Stomach (tissue), 9 donors: Measurements from ENCODE around the gene NLRC5. TPM values are rescaled to one million over a fixed set of nuclear protein-coding genes. Genes with fewer than 3 reads are reported as not detected.
"Not testable (repeated sequence)": the region's sequence is repeated elsewhere in the genome, so short reads cannot be mapped to it uniquely, and the experiment has no call there.

Source experiments
- DNase-seq, 2 donors: peaks; one replicate each; pipeline versions ENCODE4 v3.0.0 to v3.0.0-alpha.2; 2013 to 2019
- H3K27ac ChIP-seq, 5 donors: fragments of 200-600 bp in 4 of 5; sonication (generic) in 4 of 5; one replicate each; pipeline ENCODE4 v1.5.1; 2013 to 2019; ENCODE audit warnings: mild to moderate bottlenecking in 1 of 5, moderate library complexity in 1 of 5
- H3K27me3 ChIP-seq, 3 donors: fragments of 200-600 bp; sonication (generic); one replicate each; pipeline ENCODE4 v1.5.1; 2017 to 2019; ENCODE audit warnings: mixed run types in 1 of 3
- H3K36me3 ChIP-seq, 4 donors: fragments of 200-600 bp; sonication (generic); 1 replicate in 3 of 4; 2 replicates in 1 of 4; pipeline ENCODE4 v1.5.1; 2016 to 2019
- H3K4me1 ChIP-seq, 4 donors: fragments of 200-600 bp; sonication (generic); one replicate each; pipeline ENCODE4 v1.5.1; 2016 to 2019
- H3K4me3 ChIP-seq, 4 donors: fragments of 200-600 bp; sonication (generic) in 3 of 4; one replicate each; pipeline ENCODE4 v1.5.1; 2016 to 2019; ENCODE audit warnings: mild to moderate bottlenecking in 1 of 4
- H3K9me3 ChIP-seq, 4 donors: fragments of 200-600 bp; sonication (generic); one replicate each; pipeline ENCODE4 v1.5.1; 2016 to 2019
- CTCF ChIP-seq, 7 experiments: fragments of 450-650 bp in 4 of 7; fragments of 200-600 bp in 3 of 7; sonication (generic) in 3 of 7; IDR thresholded peaks; one replicate each; pipeline ENCODE4 v1.5.1; 2016 to 2019; ENCODE audit warnings: antibody characterized with exemption in 7 of 7, control low read depth in 2 of 7, mild to moderate bottlenecking in 1 of 7
- EP300 ChIP-seq: sonication (generic); formaldehyde crosslinking; IDR thresholded peaks from one replicate; pipeline ENCODE4 v1.6.1; 2017; ENCODE audit warnings: antibody characterized with exemption
- POLR2A ChIP-seq, 4 donors: fragments of 450-650 bp; IDR thresholded peaks; one replicate each; pipeline ENCODE4 v1.6.1; 2016; ENCODE audit warnings: antibody characterized with exemption in 4 of 4, control low read depth in 2 of 4, mild to moderate bottlenecking in 1 of 4, moderate library complexity in 1 of 4
- POLR2AphosphoS5 ChIP-seq, 3 donors: sonication (generic); formaldehyde crosslinking; IDR thresholded peaks; one replicate each; pipeline ENCODE4 v1.6.1; 2016; ENCODE audit warnings: antibody characterized with exemption in 3 of 3
- WGBS, 5 donors: extraction: QIAGEN DNeasy Blood & Tissue Kit in 3 of 5; methylation state at CpG; one replicate each; pipeline versions ENCODE4 v1.1.5 to v1.1.7; 2013 to 2018; 5-methylcytosine and 5-hydroxymethylcytosine counted together
- intact Hi-C: fragments of 100-400 bp; cut with DNase I; formaldehyde crosslinking; loops from one replicate; pipeline ENCODE4 v1.15.1; 2023; ENCODE audit warnings: low total_unique reads
- polyA plus RNA-seq, 3 donors: library from polyadenylated mRNA; stranded (reverse); fragments of 200-250 nt; gene quantifications; one replicate each; pipeline ENCODE4 v1.2.3, GENCODE V29; 2013
- total RNA-seq, 5 donors: library from RNA; depleted of rRNA; stranded (reverse); fragments of >200 nt; gene quantifications; one replicate each; pipeline versions ENCODE4 v1.1.0 to v1.2.3, GENCODE V29; 2014 to 2016
- donor health status: healthy with polysubstance abuse.
- donor health status: Bipolar disorder and iron deficiency.
- donor health status: healthy.

Gene NLRC5
- total and polyA plus RNA-seq, 8 donors, result 11.7 to 265 (median 29.4) TPM

- Histone ChIP-seq H3K4me3 (no peak overlapping the region), H3K27ac (no peak overlapping the region), H3K4me1 (peaks cover 5 to 12% (median 9%) of the 10 kb centered on the region in 4 donors), H3K27me3 (no peaks in the 10 kb centered on the region), H3K36me3 (peaks cover 9 to 88% (median 70%) of the 10 kb centered on the region in 4 donors), H3K9me3 (no peaks in the 10 kb centered on the region)
- WGBS, 5 donors, result 74 to 82% (median 79%) methylated on average over 8 to 9 of the region's 9 CpGs
- no peak for DNase-seq
- intact Hi-C loops, result no loop called here
- TF ChIP-seq POLR2AphosphoS5 (IDR thresholded peaks at IDR 0.05) (no peak), CTCF (IDR thresholded peaks at IDR 0.05) (no peak), POLR2A (IDR thresholded peaks at IDR 0.05) (no peak), EP300 (no peak)
These were observed 69.0 kb downstream of the NLRC5 start for GRCh38 chr16:57058291-57058861.

- Histone ChIP-seq H3K36me3 (peaks cover 9 to 69% (median 52%) of the 10 kb centered on the region in 4 donors), H3K27me3 (no peaks in the 10 kb centered on the region), H3K27ac (peak overlapping the region in 4 of 5 donors; percentile 10 to 79 (median 74)), H3K4me1 (peaks cover 5 to 12% (median 9%) of the 10 kb centered on the region in 4 donors), H3K4me3 (no peak overlapping the region), H3K9me3 (no peaks in the 10 kb centered on the region)
- no peak for DNase-seq
- TF ChIP-seq CTCF (IDR thresholded peaks at IDR 0.05), result no peak
- no peak for TF ChIP-seq POLR2AphosphoS5 (IDR thresholded peaks at IDR 0.05)
- TF ChIP-seq POLR2A (IDR thresholded peaks at IDR 0.05), result no peak
- no peak for TF ChIP-seq EP300
- intact Hi-C loops, result no loop called here
- 77 to 86% (median 84%) methylated on average over 7 to 9 of the region's 9 CpGs for WGBS, 5 donors
These were observed 71.1 kb downstream of the NLRC5 start for GRCh38 chr16:57060323-57061083.

GRCh38 chr16:57061084-57061905 is 71.9 kb downstream of the NLRC5 start:
- no peaks in the 10 kb centered on the region for H3K9me3 ChIP-seq
- WGBS, 5 donors, result 29 to 74% (median 64%) methylated on average over 7 to 11 of the region's 11 CpGs
- H3K4me1 ChIP-seq, result peaks cover 5 to 12% (median 9%) of the 10 kb centered on the region in 4 donors
- H3K27me3 ChIP-seq, result no peaks in the 10 kb centered on the region
- TF ChIP-seq POLR2AphosphoS5 (IDR thresholded peaks at IDR 0.05) (peak in 2 of 3 donors; percentile 37 to 64), CTCF (IDR thresholded peaks at IDR 0.05) (no peak)
- intact Hi-C loops, result no loop called here
- peak; percentile 32 to 54 for DNase-seq
- no peak overlapping the region for H3K4me3 ChIP-seq
- H3K36me3 ChIP-seq, result peaks cover 9 to 63% (median 44%) of the 10 kb centered on the region in 4 donors
- peak overlapping the region; percentile 16 to 79 (median 74) for H3K27ac ChIP-seq

- H3K4me3 ChIP-seq, result no peak overlapping the region
- TF ChIP-seq EP300 (no peak), CTCF (IDR thresholded peaks at IDR 0.05) (no peak), POLR2AphosphoS5 (IDR thresholded peaks at IDR 0.05) (no peak), POLR2A (IDR thresholded peaks at IDR 0.05) (no peak)
- intact Hi-C loops, result no loop called here
- peaks cover 5 to 12% (median 9%) of the 10 kb centered on the region in 4 donors for H3K4me1 ChIP-seq
- H3K9me3 ChIP-seq, result no peaks in the 10 kb centered on the region
- peak in 1 of 2 donors; percentile 40 for DNase-seq
- H3K27me3 ChIP-seq, result no peaks in the 10 kb centered on the region
- WGBS, 5 donors, result 74 to 81% (median 76%) methylated on average over 8 of the region's 8 CpGs
- peak overlapping the region in 3 of 5 donors; percentile 74 to 79 (median 75) for H3K27ac ChIP-seq
- H3K36me3 ChIP-seq, result peaks cover 9 to 63% (median 37%) of the 10 kb centered on the region in 4 donors
These were observed 73.0 kb downstream of the NLRC5 start for GRCh38 chr16:57062329-57062728.

GRCh38 chr16:57063189-57063588 is 73.8 kb downstream of the NLRC5 start:
- H3K4me3 ChIP-seq, DNase-seq, H3K27ac ChIP-seq, H3K9me3 ChIP-seq, intact Hi-C loops, H3K27me3 ChIP-seq: not testable (repeated sequence)
- Histone ChIP-seq H3K36me3 (peaks cover 1 to 62% (median 34%) of the 10 kb centered on the region in 4 donors), H3K4me1 (peaks cover 5 to 12% (median 9%) of the 10 kb centered on the region in 4 donors)
- 84 to 96% (median 90%) methylated on average over 8 of the region's 8 CpGs for WGBS, 5 donors
